Hematopoietic multipotent progenitor cell treated with erythropoietin and hydrocortisone succinate and interleukin-3 and kit ligand, for 17 days (in vitro differentiated cells): ENCODE measurements around the gene MRPS10.
A peak's percentile ranks its signal among the peaks of the same experiment; 100 is the strongest.
"Not testable (repeated sequence)": the region's sequence is repeated elsewhere in the genome, so short reads cannot be mapped to it uniquely, and the experiment has no call there.

Experiments used
- DNase-seq: peaks from one replicate; pipeline ENCODE4 v3.0.0-alpha.2; 2015; ENCODE audit warnings: low spot score

MRPS10 gene

GRCh38 chr6:42176981-42177380 lies 40.7 kb downstream of the MRPS10 start:
- DNase-seq, result no peak

- DNase-seq, result no peak
Measured at GRCh38 chr6:42175860-42176259, 41.8 kb downstream of the MRPS10 start.

GRCh38 chr6:42173101-42173500 lies 44.6 kb downstream of the MRPS10 start, which contains the start of gene GUCA1A:
Gene GUCA1A (plus strand): TSS chr6:42173364. CDS start chr6:42173614, 250 bp downstream.
- DNase-seq, result no peak

GRCh38 chr6:42171813-42172581 lies 45.7 kb downstream of the MRPS10 start:
- no peak for DNase-seq

- not testable (repeated sequence) for DNase-seq
Measured at GRCh38 chr6:42169780-42170179, 47.9 kb downstream of the MRPS10 start.

GRCh38 chr6:42168650-42169049 lies 49.0 kb downstream of the MRPS10 start:
- DNase-seq, result no peak

GRCh38 chr6:42166444-42167141 lies 51.1 kb downstream of the MRPS10 start:
- peak; percentile 78 for DNase-seq

GRCh38 chr6:42165016-42165415 lies 52.6 kb downstream of the MRPS10 start:
- DNase-seq, result no peak

- no peak for DNase-seq
Measured at GRCh38 chr6:42163981-42164380, 53.7 kb downstream of the MRPS10 start.

GRCh38 chr6:42162812-42163211 lies 54.8 kb downstream of the MRPS10 start:
- DNase-seq, result no peak

- no peak for DNase-seq
Measured at GRCh38 chr6:42162384-42162783, 55.3 kb downstream of the MRPS10 start.

GRCh38 chr6:42159431-42160024 lies 58.1 kb downstream of the MRPS10 start:
- no peak for DNase-seq

GRCh38 chr6:42158631-42159030 lies 59.0 kb downstream of the MRPS10 start:
- no peak for DNase-seq

GRCh38 chr6:42158011-42158410 lies 59.6 kb downstream of the MRPS10 start:
- DNase-seq, result no peak
